Esophagus muscularis mucosa (tissue), 4 donors: ENCODE data around the gene PCSK4. TPM values are rescaled to one million over a fixed set of nuclear protein-coding genes. Genes with fewer than 3 reads are reported as not detected.

ENCODE experiments used
- DNase-seq: peaks from one replicate; pipeline ENCODE4 v3.0.0-alpha.2; 2017; ENCODE audit errors: extremely low spot score
- H3K27ac ChIP-seq, 4 donors: fragments of 200-600 bp; sonication (generic); replicated peaks in 1 of 4; 1 replicate in 3 of 4; 2 replicates in 1 of 4; pipeline ENCODE4 v1.5.1; 2016 to 2019; ENCODE audit warnings: mild to moderate bottlenecking in 1 of 4
- H3K27me3 ChIP-seq, 4 donors: fragments of 200-600 bp; sonication (generic); one replicate each; pipeline versions ENCODE4 v1.5.1 to v1.6.0; 2016 to 2019
- H3K36me3 ChIP-seq, 4 donors: fragments of 200-600 bp; sonication (generic); one replicate each; pipeline ENCODE4 v1.5.1; 2016 to 2019
- H3K4me1 ChIP-seq, 4 donors: fragments of 200-600 bp; sonication (generic); one replicate each; pipeline ENCODE4 v1.5.1; 2016 to 2019
- H3K4me3 ChIP-seq, 4 donors: fragments of 200-600 bp; sonication (generic); 1 replicate in 2 of 4; 2 replicates in 2 of 4; pipeline ENCODE4 v1.5.1; 2016 to 2019; ENCODE audit warnings: mild to moderate bottlenecking in 4 of 4, moderate library complexity in 1 of 4
- H3K9me3 ChIP-seq, 4 donors: fragments of 200-600 bp; sonication (generic); 1 replicate in 3 of 4; 2 replicates in 1 of 4; pipeline ENCODE4 v1.5.1; 2016 to 2019
- EP300 ChIP-seq: sonication (generic); formaldehyde crosslinking; IDR thresholded peaks from one replicate; pipeline ENCODE4 v1.6.1; 2017; ENCODE audit warnings: antibody characterized with exemption
- POLR2A ChIP-seq: fragments of 450-650 bp; IDR thresholded peaks from one replicate; pipeline ENCODE4 v1.6.1; 2017; ENCODE audit warnings: antibody characterized with exemption, moderate library complexity, mild to moderate bottlenecking, low read depth
- POLR2AphosphoS5 ChIP-seq, 2 donors: sonication (generic); formaldehyde crosslinking; IDR thresholded peaks; one replicate each; pipeline ENCODE4 v1.6.1; 2017; ENCODE audit warnings: antibody characterized with exemption in 2 of 2
- WGBS: methylation state at CpG from one replicate; pipeline ENCODE4 v1.1.5; 2018; 5-methylcytosine and 5-hydroxymethylcytosine counted together
- intact Hi-C: fragments of 100-400 bp; cut with DNase I; formaldehyde crosslinking; loops from one replicate; pipeline ENCODE4 v1.15.1; 2023
- total RNA-seq, 4 donors: library from RNA; depleted of rRNA; stranded (reverse); fragments of >200 nt; gene quantifications; one replicate each; pipeline versions ENCODE4 v1.1.0 to v1.2.1, GENCODE V29; 2016
- TF ChIP-seq, protein P1 (sequence below), 3 experiments: fragments of 200-600 bp in 2 of 3; fragments of 450-650 bp in 1 of 3; sonication (generic) in 2 of 3; IDR thresholded peaks; one replicate each; pipeline ENCODE4 v1.5.1; 2017 to 2019; ENCODE audit warnings: antibody characterized with exemption in 3 of 3, mild to moderate bottlenecking in 2 of 3, moderate library complexity in 1 of 3

The PCSK4 gene
- total RNA-seq, 4 donors from 2014 or later: 1.9 to 5.4 (median 3.3) TPM

DNA sequence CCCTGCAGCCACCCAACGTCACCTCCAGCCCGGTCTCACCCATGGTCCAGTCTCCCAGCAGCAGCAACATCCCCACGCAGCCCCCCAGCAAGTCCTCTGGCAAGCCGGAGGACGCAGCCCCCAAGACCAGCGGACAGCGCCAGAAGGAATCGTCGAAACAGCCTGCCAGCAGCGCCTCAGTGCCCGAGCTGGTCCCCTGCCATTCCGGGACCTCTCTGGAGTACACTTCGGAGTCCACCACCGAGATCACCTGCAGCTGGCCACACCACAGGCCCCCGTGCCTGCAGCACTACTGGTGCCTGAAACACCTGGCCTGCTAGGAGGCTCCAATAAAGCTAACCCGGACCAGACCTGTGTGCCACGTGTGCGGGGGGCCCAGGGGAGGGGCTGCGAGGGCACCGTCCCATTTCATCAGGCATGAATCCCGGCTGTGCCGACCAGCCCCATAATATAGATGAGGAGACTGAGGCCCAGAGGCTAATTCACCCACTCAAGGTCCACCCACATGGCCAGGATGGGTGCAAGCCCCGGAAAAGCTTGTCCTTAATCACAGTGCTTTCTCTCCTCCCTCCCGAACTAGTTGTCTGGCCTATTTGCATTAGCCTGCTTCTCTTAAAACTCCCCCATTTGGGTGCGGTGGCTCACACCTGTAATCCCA lies 7.6 kb upstream of the PCSK4 start:
- TF ChIP-seq EP300: no peak
- TF ChIP-seq POLR2AphosphoS5 (IDR thresholded peaks at IDR 0.05): no peak
- TF ChIP-seq POLR2A: no peak
- TF ChIP-seq, protein P1, sequence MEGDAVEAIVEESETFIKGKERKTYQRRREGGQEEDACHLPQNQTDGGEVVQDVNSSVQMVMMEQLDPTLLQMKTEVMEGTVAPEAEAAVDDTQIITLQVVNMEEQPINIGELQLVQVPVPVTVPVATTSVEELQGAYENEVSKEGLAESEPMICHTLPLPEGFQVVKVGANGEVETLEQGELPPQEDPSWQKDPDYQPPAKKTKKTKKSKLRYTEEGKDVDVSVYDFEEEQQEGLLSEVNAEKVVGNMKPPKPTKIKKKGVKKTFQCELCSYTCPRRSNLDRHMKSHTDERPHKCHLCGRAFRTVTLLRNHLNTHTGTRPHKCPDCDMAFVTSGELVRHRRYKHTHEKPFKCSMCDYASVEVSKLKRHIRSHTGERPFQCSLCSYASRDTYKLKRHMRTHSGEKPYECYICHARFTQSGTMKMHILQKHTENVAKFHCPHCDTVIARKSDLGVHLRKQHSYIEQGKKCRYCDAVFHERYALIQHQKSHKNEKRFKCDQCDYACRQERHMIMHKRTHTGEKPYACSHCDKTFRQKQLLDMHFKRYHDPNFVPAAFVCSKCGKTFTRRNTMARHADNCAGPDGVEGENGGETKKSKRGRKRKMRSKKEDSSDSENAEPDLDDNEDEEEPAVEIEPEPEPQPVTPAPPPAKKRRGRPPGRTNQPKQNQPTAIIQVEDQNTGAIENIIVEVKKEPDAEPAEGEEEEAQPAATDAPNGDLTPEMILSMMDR (IDR thresholded peaks at IDR 0.05): no peak
- Histone ChIP-seq H3K4me3 (no peak overlapping the region), H3K36me3 (no peaks in the 10 kb centered on the region), H3K27me3 (peaks cover 0 to 50% (median 9%) of the 10 kb centered on the region in 4 donors), H3K27ac (no peak overlapping the region), H3K4me1 (no peaks in the 10 kb centered on the region), H3K9me3 (no peaks in the 10 kb centered on the region)
- intact Hi-C loops: no loop called here
- no peak for DNase-seq
- WGBS: 86% methylated on average over 21 of the region's 25 CpGs

DNA sequence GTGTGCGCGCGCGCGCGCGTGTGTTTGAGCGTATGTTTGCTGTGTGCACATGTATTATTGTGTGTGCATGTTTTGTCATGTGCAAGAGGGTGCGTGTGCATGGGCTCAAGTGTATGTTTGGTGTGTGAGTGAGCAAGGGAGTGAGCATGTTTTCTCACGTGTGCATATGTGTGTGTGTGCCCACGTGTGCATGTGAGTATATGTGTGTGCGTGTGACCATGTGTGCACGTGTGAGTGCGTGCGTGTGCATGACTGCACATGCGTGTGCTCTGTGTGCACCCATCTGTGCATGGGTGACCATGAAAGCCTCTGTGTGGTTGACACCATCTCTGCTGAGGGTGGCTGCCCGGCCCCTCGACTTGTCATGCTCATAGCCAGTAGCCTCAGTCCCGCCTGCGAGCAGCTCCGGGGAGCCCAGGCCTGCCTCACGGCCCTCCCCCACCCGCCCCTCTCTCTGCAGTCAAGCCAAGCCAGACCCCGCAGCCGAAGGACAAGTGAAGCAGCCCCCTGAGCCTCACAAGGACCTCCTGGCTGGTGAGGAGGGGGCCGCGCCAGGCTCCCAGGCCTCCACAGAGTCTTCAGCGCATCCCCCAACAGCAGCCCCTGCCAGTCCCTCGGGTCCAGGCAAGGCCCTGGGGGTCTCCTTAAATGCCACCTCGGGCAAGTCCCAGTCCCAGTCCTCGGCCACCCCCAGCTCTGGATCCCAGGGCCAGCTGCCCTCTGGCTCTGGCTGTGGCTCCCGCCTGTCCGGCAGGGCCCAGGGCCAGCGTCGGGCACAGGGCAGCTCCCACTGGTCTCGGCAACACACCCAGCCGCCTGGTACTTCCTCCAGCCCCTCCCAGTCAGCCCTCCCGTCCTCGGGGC lies 6.8 kb upstream of the PCSK4 start:
- 67% methylated on average over 30 of the region's 39 CpGs for WGBS
- TF ChIP-seq EP300: no peak
- TF ChIP-seq POLR2AphosphoS5 (IDR thresholded peaks at IDR 0.05): no peak
- TF ChIP-seq, protein P1 (IDR thresholded peaks at IDR 0.05): no peak
- TF ChIP-seq POLR2A: no peak
- no peak overlapping the region for H3K4me3 ChIP-seq
- intact Hi-C loops: no loop called here
- H3K27me3 ChIP-seq: peaks cover 0 to 50% (median 5%) of the 10 kb centered on the region in 4 donors
- DNase-seq: no peak
- no peak overlapping the region for H3K27ac ChIP-seq
- no peaks in the 10 kb centered on the region for H3K9me3 ChIP-seq
- peaks cover 0 to under 1% (median 0%) of the 10 kb centered on the region in 4 donors for H3K4me1 ChIP-seq
- no peaks in the 10 kb centered on the region for H3K36me3 ChIP-seq

DNA sequence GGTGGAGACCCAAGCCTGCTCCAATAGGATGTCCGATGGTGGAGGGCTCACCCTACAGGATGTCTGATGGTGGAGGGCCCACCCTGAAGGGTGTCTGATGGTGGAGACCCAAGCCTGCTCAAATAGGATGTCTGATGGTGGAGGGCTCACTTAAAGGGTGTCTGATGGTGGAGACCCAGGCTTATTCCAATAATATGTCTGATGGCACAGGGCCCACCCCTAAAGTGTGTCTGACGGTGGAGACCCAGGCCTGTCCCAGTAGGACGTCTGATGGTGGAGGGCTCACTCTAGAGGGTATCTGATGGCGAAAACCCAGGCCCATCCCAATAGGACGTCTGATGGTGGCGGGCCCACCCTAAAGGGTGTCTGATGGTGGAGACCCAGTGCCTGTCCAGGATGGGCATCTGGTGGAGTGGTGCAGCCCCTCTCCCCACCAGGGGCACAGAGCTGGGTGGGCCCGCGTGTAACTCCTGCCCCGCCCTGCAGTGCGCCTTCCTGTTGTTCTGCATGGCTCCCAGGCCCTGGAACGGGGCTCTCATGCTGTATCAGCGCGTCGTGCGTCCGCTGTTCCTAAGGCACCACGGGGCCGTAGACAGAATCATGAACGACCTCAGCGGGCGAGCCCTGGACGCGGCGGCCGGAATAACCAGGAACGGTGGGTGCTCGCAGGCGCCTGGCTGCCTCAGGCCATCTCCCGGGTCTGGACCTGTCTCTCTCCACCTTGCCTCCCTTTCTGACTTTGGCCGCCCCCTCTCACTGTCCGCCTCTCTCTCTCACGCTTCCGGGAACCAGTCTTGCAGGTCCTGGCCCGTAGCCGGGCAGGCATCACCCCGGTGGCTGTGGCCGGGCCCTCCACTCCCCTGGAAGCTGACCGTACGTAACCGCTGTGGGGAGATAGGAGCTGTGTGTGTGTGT lies 5.9 kb upstream of the PCSK4 start:
- no peak for DNase-seq
- H3K36me3 ChIP-seq: no peaks in the 10 kb centered on the region
- no peak overlapping the region for H3K4me3 ChIP-seq
- H3K9me3 ChIP-seq: no peaks in the 10 kb centered on the region
- TF ChIP-seq POLR2A (no peak), POLR2AphosphoS5 (IDR thresholded peaks at IDR 0.05) (no peak), EP300 (no peak)
- TF ChIP-seq, protein P1 (IDR thresholded peaks at IDR 0.05): no peak
- 78% methylated on average over 29 of the region's 40 CpGs for WGBS
- H3K27me3 ChIP-seq: peaks cover 0 to 49% (median 5%) of the 10 kb centered on the region in 4 donors
- H3K4me1 ChIP-seq: peaks cover 7 to 9% (median 8%) of the 10 kb centered on the region in 4 donors
- H3K27ac ChIP-seq: no peak overlapping the region
- intact Hi-C loops: no loop called here

DNA sequence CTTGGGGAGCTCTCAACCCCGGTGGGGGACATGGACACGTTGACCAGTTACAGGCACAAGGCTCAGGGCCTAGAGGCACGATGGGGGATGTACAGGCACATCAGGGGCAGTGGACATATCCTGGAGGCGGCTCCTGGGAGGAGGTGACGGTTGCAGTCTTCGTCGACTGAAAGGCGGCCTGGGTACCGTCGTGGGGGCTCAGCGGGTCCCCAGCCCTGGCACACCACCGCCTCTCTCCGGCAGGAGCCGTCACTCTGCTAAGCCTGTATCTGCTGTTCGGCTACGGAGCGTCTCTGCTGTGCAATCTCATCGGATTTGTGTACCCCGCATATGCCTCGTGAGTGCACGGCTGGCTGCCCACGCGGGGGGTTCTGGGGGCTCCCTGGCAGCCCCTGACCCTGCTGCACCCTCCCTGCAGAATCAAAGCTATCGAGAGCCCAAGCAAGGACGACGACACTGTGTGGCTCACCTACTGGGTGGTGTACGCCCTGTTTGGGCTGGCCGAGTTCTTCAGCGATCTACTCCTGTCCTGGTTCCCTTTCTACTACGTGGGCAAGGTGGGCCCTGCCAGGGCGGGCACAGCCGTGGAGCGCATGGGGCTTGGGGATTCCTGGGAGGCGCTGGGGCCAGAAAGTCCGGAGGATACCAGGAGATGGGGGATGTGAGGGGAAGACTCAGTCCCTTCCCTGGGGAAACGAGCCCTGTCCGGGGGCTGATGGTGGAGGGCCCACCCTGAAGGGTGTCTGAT lies 5.1 kb upstream of the PCSK4 start:
- no peak overlapping the region for H3K27ac ChIP-seq
- 90% methylated on average over 19 of the region's 37 CpGs for WGBS
- TF ChIP-seq POLR2A (no peak), EP300 (no peak), POLR2AphosphoS5 (IDR thresholded peaks at IDR 0.05) (no peak)
- TF ChIP-seq, protein P1 (IDR thresholded peaks at IDR 0.05): no peak
- DNase-seq: no peak
- H3K36me3 ChIP-seq: no peaks in the 10 kb centered on the region
- no peak overlapping the region for H3K4me3 ChIP-seq
- H3K9me3 ChIP-seq: no peaks in the 10 kb centered on the region
- peaks cover 0 to 47% (median 5%) of the 10 kb centered on the region in 4 donors for H3K27me3 ChIP-seq
- peaks cover 8 to 11% (median 9%) of the 10 kb centered on the region in 4 donors for H3K4me1 ChIP-seq
- intact Hi-C loops: no loop called here
